GM19324 (cell line): Measurements from ENCODE around the gene SCLT1.

Source experiments
- ATAC-seq: cut with Tn5 transposase; IDR thresholded peaks from one replicate; pipeline ENCODE4 v1.9.1; 2021; ENCODE audit warnings: mild to moderate bottlenecking, moderate library complexity; ENCODE audit not compliant: unreplicated experiment, low FRiP score

Gene SCLT1

GRCh38 chr4:128973384-128973783 is 120.0 kb downstream of the SCLT1 start:
- ATAC-seq: no peak

GRCh38 chr4:128961405-128961804 is 131.9 kb downstream of the SCLT1 start:
- no peak for ATAC-seq

DNA sequence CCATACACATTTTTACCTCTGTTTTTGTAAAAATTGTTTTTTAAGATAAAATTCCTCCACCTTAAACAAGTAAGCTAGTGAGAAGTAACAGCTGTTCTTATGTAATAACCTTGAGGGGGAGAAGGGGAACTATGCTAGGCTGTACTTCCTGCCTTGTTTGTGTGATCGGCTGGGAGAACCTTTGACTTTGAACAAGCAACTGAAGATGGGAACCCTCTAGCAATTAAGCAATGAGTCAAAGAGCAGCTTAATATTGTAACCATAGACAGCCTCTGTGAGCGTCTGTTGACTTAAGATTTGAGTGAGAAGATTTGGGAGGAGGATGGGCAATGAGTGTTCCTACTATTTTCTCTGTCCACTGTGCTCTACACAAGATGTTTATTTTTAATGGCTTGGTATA is 135.1 kb downstream of the SCLT1 start:
- ATAC-seq: no peak

DNA sequence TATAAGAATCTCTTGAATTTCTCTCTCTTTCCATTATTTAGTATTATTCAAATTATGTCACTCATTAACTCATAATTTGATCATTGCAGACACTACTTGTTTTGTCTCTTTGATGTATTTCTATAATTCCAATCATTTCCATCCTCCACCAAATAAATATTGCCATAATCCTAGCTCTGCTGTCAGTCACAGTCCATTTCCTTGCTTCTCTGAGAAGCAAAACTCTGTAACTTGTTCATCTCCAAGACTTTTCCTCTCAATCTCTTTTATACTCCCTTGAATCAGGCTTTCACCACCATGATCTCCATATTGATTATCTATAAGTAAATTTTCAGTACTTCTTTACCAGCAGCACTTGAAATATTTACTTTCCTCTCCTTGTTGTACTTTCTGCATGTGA is 135.9 kb downstream of the SCLT1 start:
- no peak for ATAC-seq

- no peak for ATAC-seq
Observed at GRCh38 chr4:128955751-128956150, 137.6 kb downstream of the SCLT1 start.

- no peak for ATAC-seq
Observed at GRCh38 chr4:128954941-128955340, 138.4 kb downstream of the SCLT1 start.

DNA sequence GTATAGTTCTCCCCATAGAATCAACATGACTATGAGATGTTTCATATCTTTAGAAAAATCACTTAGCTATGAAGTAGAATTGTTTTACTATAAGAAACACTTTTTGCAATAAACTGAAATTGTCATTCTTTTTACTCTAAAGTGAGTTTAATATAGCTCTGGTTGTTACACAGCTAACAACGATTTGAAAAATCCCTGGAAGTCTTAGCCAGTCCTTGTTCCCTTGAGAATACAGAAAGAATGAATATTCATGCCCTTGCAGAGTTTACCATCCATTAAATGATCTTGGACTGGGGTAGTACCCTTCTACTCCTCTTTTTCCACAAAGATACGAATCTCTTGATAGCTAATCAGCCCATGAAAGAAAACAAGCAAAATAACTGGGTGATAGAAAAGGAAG is 142.0 kb downstream of the SCLT1 start:
- no peak for ATAC-seq

DNA sequence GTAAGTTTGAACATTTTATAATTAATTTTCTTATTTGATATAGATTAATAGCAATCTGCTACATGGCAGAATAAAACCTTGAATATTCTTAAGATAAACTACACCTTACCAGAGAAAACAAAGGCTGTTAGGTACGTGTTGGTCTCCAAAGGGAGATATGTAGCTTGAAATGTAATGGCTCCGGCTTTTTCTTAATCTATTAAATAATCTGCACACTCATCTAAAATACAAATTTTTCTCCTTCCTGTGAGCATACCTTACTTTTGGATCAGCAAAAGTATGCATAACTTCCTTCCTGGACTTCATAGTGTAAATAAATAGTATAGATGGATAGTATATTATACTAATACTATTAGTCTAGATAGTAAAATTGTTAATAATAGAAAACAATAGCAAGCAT is 142.5 kb downstream of the SCLT1 start:
- ATAC-seq: no peak

DNA sequence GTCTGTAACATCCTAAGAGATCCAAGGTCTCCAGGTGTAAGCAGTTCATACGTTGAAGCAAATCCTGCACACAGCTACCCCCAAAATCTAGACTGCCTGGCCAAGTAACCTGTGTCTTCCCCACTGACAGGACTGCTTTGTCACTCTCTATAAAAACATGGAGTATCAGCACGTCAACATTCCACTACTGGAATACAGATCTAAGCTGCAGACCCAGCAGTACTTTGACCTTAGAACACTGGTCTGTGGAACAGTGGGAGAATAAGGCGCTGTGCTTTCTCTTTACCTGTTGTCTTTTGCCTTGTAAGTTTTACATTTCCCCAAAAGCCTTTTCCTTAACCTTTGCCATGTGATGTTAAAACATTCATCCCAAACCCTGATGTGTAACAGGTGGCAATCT is 146.4 kb downstream of the SCLT1 start:
- no peak for ATAC-seq

GRCh38 chr4:128942607-128943006 is 150.7 kb downstream of the SCLT1 start:
- ATAC-seq: no peak

- ATAC-seq: no peak
Observed at GRCh38 chr4:128940971-128941370, 152.4 kb downstream of the SCLT1 start.

DNA sequence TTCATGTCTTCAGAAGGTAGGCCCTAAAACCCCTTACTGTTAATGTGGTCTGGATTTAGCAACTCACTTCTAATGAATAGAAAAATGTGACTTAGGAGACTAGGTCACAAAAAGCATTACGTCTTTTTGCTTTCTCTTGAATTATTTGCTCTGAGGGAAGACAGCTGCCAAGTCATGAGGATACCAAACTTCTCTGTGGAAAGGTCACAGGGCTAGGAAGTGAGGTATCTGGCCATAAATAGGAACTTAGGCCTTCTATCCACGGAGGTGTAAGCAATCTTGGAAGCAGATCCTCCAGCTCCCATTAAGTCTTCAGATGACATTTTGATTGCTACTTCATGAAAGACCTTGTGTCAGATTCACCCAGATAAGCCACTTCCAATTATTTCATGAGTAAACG is 163.3 kb downstream of the SCLT1 start:
- ATAC-seq: no peak

GRCh38 chr4:128924951-128925350 is 168.4 kb downstream of the SCLT1 start:
- ATAC-seq: no peak

DNA sequence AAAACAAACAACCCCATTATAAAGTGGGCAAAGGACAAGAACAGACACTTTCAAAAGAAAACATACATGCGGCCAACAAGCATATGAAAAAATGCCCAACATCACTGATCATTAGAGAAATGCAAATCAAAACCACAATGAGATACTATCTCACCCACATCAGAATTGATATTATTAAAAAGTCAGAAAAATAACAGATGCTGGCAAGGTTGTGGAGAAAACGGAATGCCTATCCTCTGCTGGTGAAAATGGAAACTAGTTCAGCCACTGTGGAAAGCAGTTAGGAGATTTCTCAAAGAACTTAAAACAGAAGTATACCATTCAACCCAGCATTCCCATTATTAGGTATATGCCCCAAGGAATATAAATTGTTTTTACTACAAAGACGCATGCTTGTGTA is 171.4 kb downstream of the SCLT1 start:
- ATAC-seq: no peak

GRCh38 chr4:128917781-128918180 is 175.6 kb downstream of the SCLT1 start:
- ATAC-seq: peak; percentile 55

- ATAC-seq: peak; percentile 83
Observed at GRCh38 chr4:128916832-128917231, 176.5 kb downstream of the SCLT1 start.

DNA sequence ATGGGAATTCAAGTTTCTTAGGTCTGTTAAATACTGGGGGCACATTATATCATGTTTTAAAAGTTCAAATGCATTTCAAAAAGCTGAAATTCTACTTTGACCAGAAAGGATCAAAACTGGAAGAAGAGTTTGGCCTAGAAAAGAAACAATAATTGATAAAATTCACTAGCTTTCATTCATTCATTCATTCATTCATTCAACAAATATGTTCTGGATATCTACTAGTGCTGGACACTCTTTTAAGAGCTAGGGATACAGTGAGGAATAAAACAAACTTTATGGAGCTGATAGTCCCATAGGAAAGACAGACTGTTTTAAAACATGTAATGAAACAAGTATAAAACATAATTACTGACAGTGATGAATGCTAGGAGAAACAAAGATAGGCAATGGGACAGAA is 177.8 kb downstream of the SCLT1 start:
- ATAC-seq: no peak

GRCh38 chr4:128913228-128913627 is 180.1 kb downstream of the SCLT1 start:
- ATAC-seq: no peak

DNA sequence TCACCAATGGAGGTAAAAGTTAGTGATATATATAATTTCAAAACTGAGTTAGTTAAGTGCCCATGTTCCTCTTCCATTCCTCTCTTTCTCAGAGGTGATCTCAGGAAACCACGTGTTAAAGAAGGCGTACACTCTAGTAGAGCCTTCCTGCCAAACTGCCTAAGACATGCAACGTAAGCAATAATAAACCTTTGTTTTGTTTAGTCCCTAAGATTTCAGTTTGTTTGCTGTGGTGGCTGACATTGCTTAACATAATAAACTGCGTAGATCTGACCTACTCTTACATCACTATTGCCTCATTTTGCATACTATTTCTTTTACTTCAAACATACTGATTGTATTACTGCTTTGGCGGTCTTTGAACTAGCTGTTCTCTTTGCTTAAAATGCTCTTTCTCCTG is 184.6 kb downstream of the SCLT1 start:
- ATAC-seq: no peak

DNA sequence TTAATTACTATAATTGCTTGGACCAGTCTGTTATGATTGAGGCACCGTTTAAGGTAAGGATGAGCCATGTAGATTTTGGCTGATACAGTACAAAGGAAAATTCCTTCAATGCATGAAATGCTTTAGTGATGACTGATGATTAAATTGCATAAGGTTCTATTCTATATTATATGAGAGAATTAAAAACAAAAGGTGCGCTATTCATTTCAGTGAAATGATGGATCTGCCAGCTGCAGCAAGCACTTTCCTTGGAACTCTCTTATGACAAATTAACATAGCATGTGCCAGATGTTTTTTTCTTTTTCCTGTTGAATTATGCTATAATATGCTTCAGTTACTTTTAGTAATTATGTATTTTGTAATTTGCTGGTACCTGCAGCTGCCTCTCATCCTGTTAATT is 185.4 kb downstream of the SCLT1 start:
- no peak for ATAC-seq

- ATAC-seq: no peak
Observed at GRCh38 chr4:128906581-128906980, 186.8 kb downstream of the SCLT1 start.

DNA sequence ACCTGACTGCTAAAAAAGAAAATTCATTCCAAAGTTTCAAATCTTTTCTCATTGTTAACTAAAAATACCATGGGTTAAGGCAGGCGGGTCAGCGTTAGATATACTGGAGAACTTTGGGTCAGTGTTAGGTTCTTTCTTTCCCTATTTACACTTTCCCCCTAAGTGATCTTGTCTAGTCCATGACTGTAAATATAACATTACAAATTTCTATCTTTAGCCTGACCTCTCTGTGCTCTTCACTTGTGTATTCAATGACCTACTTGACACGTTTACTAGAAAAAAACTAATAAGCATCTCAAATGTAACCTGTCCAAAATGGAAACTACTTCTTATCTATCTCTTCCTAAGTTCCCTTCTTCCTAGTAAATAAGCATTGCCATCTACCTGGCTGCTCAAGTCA is 188.5 kb downstream of the SCLT1 start:
- ATAC-seq: no peak

DNA sequence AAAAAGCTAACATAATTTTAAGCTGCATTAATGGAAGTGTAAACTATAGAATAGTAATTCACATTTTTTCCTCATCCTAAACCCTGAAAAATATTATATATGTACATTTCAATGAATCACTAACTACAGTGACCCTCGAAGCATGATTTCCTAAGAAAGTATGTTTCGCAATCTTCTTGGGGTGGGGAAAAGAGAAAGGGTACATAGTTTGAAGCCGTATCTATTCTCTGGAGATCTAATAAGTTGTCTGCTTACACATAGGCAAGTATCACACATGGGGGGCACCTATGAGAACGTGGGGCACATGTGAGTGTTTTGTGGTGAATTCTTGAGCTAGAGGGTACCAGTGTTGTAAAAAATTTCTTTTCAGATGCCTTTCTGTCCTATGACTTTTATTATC is 212.7 kb downstream of the SCLT1 start:
- no peak for ATAC-seq

GRCh38 chr4:128879971-128880370 is 213.4 kb downstream of the SCLT1 start:
- no peak for ATAC-seq
